HG03432 (cell line): ENCODE measurements around the gene CBFB.
"Not testable (repeated sequence)": the region's sequence is repeated elsewhere in the genome, so short reads cannot be mapped to it uniquely, and the experiment has no call there.

Source experiments
- ATAC-seq: cut with Tn5 transposase; IDR thresholded peaks from one replicate; pipeline ENCODE4 v1.9.1; 2021; ENCODE audit warnings: mild to moderate bottlenecking, moderate library complexity; ENCODE audit not compliant: unreplicated experiment

The CBFB gene

DNA sequence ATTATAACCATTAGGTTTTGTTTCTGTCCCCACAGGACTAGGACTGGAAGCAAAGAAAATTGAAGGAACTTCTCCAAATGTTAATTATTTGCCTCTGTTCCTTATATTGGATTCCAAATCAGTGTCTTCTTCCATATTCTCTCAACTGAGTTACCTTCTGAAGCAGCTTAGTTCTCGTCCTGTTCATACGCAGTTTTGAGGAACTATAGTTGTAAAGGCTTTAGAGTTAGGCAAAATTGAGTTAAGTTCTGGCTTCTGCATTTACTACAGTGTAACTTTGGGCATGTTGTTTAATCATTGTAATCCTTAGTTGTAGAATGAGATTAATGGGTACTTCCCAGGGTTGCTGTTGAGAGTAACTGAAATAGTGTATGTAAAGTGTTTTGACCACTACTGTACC, 11.2 kb downstream of the CBFB start:
- ATAC-seq: no peak

DNA sequence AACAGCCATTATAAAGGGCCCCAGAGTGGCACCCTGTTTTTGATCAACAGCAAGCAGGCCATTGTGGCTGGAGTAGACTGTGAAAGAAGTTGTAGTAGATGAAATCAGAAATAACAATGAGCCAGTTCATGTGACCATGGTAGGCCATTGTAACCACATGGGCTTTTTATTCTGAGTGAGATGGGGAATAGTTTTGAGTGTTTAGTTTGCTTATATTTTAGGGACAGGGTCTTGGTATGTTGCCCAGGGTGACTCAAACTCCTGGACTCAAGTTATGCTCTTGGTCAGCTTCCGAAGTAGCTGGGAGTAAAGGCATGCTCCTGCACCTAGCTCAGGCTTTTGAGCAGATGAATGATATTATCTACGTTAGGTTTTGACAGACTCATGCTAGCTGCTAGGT, 12.0 kb downstream of the CBFB start:
- ATAC-seq: no peak

DNA sequence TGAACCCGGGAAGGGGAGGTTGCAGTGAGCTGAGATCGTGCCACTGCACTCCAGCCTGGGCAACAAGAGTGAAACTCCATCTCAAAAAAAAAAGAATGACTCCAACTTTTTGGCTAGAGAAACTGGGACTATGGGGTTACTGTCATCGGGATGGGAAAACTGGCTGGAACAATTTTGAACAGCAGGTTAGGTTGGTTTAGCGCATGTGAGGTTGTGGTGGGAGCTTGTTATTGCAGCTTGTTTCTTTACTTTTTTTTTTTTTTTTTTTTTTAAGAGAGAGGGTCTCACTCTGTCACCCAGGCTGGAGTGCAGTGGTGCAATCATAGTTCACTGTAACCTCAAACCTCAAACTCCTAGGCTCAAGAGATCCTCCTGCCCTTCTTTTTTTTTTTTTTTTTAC, 12.6 kb downstream of the CBFB start:
- ATAC-seq: not testable (repeated sequence)

DNA sequence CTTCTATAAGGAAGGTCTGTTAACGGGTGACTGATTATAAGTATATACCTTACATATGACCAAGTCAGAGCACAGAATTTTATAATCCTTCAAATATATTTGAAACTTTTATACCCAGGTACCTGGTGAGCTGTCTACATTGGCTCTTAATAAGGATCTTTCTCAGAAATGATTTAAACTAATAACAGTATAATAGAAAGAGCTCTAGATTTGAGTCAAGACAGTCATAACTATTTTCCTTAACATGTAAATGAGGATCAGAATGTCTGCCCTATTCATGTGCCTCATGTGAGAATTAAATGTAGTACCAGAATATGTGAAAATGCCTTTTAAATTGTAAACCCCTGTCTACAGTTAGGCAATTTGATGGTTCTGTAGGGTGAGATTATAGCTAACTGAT, 14.5 kb downstream of the CBFB start:
- ATAC-seq: no peak

DNA sequence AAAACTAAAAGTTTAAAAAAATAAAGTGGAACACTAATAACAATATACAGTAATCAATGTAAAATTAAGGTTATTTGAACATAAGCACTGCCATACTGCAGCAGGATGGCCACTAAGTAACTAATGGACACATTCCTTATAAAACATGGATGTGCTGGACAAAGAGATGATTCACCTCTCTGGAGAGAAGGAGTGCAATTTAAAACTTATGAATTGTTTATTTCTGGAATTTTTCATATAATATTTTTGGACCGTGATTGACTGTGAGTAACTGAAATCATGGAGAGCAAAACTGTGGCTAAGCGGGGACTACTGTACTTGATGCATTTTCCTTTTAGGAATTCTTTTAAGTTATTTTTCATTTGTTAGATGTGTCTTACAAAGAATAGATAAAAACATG, 21.8 kb downstream of the CBFB start:
- no peak for ATAC-seq

DNA sequence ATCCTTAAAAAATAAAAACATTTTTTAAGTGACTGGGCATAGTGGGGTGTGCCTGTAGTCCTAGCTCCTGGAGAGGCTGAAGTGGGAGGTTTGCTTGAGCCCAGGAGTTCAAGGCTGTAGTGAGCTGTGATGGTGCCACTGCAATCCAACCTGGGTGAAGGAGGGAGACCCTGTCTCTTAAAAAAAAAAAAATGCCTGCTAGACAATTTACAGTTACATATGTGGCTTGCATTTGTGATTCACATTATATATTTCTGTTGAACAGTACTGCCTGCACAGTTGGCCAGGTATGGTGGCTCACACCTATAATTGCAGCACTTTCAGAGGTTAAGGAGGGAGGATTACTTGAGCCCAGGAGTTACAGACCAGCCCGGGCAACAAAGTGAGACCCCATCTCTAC, 23.4 kb downstream of the CBFB start:
- no peak for ATAC-seq

DNA sequence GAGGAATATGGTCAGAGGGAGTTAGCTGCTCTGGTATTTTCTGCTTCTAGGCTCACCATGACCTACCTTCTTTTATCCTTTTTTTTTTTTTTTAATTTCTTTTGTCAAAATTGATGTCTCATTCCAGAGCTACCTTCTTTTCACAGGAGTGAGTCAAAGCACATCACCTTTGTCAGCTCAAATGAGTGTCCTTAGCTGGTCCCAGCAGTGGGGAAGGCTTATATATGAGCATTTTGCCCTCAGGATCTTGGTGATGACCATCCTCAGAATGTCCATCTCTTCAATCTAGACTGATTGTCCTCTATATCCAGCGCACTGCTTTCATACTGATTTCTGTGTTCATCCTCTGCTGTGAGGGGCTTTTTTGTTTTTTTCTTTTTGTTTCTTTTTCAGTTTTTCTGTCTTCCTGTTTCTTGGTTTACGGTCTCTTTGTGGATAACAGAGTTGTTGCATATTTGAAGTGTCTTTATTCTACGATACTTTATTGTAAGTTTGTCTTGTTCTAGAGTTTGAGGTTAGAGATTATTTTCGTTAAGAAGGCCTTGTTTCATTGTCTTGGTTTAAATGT, 24.9 kb downstream of the CBFB start:
- no peak for ATAC-seq

DNA sequence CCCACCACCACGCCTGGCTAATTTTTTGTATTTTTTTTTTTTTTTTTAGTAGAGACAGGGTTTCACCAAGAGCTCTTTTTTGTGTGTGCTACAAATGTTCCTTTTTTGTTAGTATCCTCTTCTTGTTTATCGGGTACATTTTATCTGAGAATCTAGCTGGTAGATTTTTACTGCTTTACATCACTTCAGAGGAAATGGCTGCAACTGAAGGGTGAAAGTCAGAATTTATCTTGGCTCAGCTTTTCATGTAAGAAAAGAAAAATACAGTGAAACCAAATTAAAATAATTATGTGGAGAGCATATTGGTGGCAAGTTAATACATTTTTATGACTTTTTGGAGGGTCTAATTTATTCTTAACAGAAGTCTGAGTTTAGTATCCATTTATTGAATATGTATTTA, 26.0 kb downstream of the CBFB start:
- ATAC-seq: no peak

DNA sequence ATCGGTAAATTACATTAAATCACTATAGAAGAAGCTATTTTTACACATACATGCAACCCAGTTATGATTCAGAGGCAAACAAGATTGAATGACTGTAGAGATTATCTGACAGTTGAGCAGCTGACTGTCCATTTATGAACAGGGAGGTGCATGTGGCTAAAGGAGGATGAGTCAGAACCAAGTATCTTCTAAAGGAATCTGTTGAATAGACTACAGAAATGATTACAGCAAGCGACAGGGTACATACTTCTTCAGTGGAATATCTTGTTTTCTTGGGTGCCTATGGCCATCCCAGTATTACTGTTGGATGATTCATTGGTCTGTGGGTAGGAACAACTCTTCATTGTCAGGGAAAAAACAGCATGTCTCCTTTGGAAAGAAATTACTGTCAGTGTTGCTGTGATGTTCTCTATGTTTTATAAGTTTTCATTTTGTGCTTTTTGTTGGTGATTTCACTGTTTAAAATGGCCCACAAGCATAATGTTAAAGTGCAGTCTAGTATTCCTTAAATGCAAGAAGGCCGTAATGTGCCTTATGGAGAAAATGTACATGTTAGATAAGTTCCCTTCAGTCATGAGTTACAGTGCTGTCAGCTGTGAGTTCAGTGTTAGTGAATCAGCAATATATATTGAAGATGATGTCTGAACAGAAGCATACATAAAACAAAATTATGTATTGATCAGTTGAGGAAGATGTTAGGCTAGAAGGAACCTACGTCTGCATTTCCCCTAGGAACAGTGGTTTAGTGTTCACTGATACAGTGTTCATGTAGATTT, 27.0 kb downstream of the CBFB start:
- peak; percentile 71 for ATAC-seq

DNA sequence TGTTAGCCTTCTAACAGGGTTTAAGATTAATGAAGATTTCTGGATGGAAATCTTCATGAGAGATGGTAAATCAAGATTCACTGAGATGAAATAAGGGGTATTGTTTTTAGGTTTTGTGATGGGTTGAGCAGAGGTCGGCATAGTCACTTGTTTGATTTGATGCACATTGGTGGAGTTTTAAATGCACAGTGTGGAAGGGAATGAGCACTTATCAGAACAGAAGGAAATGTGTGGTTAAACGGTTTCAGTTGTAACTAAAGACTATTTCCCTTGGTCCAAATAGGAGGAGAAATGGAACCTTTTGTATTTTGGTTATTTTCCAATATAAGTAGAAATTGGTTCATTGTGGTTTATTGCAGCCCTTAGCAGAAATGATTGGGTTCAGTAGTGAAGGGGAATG, 34.1 kb downstream of the CBFB start:
- no peak for ATAC-seq

DNA sequence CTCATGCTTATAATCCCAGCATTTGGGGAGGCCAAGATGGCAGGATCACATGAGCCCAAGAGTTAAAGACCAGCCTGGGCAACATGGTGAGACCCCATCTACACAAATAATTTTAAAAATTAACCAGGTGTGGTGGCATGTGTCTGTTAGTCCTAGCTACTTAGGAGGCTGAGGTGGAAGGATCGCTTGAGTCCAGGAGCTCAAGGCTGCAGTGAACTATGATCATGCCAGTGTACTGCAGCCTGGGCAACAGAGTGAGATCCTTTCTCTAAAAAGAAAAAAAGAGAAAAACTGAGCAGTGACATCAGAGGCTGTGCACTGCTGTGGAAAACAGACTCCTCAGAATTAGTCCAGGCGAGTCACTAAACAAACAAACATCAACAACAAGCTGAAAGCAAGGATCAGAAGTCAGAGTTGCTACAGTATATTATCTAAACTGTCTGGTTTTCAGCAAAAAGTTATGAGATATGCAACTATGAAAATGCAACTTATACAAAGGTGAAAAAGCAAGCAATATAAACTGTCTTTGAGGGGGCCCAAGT, 39.3 kb downstream of the CBFB start:
- ATAC-seq: no peak

DNA sequence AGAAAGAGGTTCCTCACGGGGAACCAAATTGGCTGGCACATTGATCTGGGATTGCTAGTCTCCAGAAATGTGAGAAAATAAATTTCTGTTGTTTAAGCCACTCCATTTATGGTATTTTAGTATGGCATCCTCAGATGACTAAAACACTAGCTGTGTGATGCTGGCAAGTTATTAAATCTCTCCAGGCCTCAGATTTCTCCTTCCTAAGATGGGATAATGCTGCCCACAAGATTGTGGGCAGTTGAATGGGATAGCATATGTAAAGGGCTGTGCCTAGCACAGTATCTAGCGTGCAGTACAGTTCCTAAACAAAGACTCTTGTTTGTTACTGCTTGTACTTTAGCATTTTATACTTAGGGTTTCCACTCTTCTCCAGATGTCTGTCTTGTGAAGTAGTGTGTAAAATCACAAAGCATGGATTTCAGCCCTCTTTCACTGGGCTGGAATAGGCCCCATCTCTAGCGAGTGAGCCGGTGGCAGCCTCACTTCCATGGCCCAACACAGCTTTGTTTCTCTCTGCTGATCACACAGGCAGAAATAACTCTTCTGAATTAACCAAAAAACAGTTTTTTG, 42.6 kb downstream of the CBFB start:
- ATAC-seq: no peak

DNA sequence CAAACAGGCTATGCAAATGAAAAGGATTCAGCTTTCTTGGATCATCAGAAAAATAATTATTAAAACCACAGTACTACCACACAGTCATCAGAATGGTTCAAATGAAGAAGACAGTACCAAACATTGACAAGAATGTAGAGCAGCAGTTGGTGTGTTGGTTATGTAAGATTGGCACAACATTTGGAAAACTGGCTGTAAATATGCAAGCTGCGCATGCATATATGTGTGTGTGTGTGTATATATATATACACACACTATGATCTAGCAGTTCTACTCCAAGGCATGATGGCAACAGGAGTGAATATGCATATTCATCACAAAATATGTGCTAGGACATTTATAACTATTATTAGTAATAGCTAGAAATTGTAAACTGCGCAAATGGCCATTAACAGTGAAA, 46.4 kb downstream of the CBFB start:
- no peak for ATAC-seq

DNA sequence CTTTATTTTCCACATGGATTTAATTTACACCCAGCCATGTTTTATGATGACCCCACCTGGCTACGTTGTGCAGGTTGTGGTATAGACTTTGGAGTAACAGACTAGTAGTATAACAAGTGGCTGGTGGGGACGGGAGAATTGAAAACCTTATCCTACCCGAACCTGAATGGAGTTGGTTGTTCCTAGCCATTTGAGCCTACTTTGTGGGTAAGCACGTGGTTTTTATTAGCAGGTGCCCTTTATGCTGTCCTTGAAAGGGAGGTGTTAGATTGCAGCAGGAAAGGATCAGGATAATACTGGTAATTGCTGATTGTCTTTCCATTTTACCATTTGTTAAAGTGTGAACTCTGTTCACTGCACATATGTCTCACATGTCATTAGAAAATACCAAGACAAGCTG, 48.9 kb downstream of the CBFB start:
- ATAC-seq: no peak

DNA sequence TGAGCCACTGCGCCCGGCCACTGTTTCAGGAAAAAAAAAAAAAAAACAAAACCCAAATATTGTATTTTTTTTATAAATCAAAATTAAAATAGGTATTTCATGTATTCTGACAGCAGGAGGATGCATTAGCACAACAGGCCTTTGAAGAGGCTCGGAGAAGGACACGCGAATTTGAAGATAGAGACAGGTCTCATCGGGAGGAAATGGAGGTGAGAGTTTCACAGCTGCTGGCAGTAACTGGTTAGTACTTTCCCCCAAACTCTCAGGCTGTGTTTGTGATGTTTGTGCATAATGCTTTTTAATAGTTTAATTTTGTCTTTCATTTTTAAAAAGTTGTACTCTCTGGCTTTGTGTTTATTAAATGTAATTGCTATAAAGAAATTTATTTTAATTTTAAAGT, 53.2 kb downstream of the CBFB start:
- ATAC-seq: no peak

DNA sequence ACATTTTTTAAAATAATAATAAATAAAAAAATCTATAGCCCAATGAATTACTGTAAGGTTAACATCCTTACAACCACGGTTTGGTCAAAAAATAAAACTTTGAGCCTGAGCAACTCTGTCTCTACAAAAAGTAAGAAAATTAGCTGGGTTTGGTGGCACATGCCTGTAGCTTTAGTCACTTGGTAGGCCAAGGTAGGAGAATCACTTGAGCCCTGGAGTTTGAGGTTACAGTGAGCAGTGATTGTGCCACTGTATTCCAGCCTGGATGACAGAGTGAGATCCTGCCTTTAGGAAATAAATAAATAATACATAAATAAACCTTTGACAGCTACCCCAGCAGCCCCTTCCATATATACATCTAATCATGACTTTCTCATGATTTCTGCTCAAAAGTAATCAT, 53.9 kb downstream of the CBFB start:
- no peak for ATAC-seq

DNA sequence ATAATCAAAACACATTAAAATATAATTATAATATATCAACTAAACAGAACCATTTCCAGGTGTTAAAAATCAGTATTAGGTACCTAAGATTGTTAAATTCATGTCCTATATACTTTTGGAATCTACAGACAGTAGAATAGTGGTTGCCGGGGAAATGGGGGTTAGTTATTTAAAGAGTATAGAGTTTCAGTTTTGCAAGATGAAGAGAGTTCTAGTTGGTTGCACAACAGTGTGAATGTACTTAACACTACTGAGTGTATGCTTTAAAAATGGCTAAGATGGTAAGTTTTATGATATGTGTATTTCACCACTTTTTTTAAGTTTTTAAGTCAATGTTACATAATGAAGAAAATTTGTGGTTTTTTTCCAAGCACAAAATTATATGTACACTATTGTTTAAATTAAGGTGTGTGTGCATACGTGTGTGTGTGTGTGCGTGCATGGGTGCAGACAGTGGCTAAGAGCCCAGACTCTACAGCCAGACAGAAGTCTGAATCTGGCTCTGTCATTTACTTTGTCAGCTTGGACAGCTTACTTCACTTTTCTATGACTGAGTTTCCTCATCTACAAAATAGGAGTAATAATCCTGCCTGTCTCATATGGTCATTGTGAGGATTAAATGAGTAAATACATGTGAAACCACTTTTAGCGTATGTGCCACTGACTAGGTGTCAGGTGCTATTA, 55.5 kb downstream of the CBFB start:
- ATAC-seq: peak; percentile 85

DNA sequence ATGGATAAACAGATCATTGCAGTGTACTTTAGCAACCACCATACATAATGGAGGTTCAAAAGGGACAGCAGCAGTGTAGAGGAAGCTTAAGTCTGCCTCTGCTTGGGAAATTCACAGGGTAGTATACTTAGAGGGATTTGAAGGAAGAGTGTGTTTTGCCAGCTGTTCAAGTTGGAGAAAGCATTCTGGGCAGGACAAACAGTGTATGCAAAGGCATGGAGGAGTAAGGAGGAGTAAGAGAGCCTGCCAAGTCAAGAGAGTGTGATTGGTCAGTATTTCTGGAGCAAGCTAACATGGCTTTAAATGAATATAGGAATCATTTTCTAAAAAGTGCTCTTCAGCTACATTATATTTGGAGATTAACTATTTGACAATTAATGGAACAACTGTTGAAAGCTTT, 57.9 kb downstream of the CBFB start:
- no peak for ATAC-seq

DNA sequence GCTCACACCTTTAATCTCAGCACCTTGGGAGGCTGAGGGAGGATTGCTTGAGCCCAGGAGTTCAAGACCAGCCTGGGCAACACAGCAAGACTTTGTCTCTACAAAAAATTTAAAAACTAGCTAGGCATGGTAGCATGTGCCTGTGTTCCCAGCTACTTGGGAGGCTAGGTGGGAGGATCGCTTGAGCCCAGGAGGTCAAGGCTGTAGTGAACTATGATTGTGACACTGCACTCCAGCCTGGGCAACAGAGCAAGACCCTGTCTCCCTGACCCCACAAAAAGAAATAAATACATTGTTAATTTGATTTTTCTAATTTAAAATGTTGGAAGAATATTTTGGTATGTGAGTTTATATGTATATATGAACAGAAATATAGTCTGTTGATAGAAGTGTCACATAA, 58.3 kb downstream of the CBFB start:
- ATAC-seq: no peak

DNA sequence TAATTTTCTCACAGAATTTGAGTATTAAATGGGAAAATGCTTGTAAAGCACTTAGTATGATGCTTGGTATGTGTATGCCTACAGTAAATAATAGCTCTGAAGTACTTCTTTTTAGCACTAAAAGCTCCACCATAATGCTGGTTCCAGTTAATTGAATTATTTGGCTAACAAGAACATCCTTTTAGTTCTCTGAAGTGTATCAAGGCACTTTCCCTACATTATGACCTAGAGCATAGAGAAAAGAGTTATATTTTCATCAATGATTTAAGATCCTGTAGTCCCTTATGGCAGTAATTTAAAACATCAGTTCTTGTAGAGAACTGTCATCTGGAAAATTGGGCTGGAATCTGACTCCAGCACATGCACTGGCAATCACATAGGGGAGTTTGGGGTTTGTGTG, 58.9 kb downstream of the CBFB start:
- no peak for ATAC-seq

DNA sequence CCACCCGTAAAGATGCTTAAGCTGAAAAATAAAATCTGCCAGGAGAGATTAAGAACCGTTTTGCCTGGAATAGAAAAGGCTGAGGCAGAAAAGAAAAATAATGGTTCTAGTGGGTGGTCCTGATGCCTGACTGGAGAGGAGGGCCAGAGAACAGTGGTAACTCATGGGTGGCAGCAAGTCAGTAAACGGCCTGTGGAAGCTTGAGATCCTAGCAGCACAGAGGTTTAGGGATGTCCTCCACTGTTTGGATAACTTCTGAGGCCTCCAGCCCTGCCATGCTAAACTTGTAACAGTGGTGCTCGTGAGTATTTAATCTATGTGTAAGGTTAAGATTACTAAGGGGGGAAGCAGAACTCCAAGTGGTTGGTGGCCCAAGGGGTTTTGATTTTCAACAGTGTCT, 59.6 kb downstream of the CBFB start:
- ATAC-seq: no peak

DNA sequence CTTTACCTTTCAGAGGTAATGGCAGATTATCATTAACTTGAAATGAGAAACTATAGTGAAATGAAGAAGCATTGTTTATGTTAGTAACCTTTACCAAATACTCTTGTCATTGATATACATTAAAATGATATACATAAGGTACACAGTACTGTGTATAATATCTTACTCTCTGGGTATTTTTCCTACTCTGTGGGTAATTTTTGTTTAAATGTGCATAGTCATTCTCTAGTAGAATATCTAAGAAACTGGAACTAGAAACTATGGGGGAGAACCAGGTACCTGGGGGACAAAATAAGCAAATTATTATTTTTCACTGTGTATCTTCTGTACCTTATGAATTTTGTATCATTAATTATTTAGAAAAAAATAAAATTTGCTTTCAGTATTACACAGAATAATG, 60.2 kb downstream of the CBFB start:
- no peak for ATAC-seq
